DOHH2 (cell line): ENCODE measurements around the gene USP48.

Experiments
- H3F3A ChIP-seq: fragments of 200-600 bp; sonication (generic), shearing (Covaris generic); 2 replicates; pipeline ENCODE4 v1.6.0; 2016; ENCODE audit warnings: antibody characterized with exemption, mild to moderate bottlenecking; ENCODE audit not compliant: control insufficient read depth, insufficient read depth
- H3K27ac ChIP-seq: fragments of 200-600 bp; sonication (generic); 2 replicates; pipeline ENCODE4 v1.5.1; 2014; ENCODE audit warnings: low read depth, mild to moderate bottlenecking, low read length, moderate library complexity
- H3K27me3 ChIP-seq: fragments of 200-600 bp; sonication (generic); 2 replicates; pipeline ENCODE4 v1.6.1; 2014; ENCODE audit warnings: mild to moderate bottlenecking, low read length, mixed read lengths; ENCODE audit not compliant: control insufficient read depth
- H3K36me3 ChIP-seq: fragments of 200-600 bp; sonication (generic); 2 replicates; pipeline ENCODE4 v1.6.1; 2014; ENCODE audit warnings: mild to moderate bottlenecking, low read length, moderate library complexity, mixed read lengths; ENCODE audit not compliant: control insufficient read depth
- H3K4me1 ChIP-seq: fragments of 200-600 bp; sonication (generic); 2 replicates; pipeline ENCODE4 v1.6.1; 2014; ENCODE audit warnings: mild to moderate bottlenecking, low read length, mixed read lengths; ENCODE audit not compliant: control insufficient read depth
- H3K4me2 ChIP-seq: fragments of 200-600 bp; sonication (generic); 2 replicates; pipeline ENCODE4 v1.6.0; 2014; ENCODE audit warnings: mild to moderate bottlenecking, low read length, moderate library complexity
- H3K4me3 ChIP-seq: fragments of 200-600 bp; sonication (generic); 2 replicates; pipeline ENCODE4 v1.5.1; 2014; ENCODE audit warnings: mild to moderate bottlenecking, low read length, mixed read lengths
- H3K79me2 ChIP-seq: fragments of 200-600 bp; sonication (generic); 2 replicates; pipeline ENCODE4 v1.6.1; 2014; ENCODE audit warnings: mild to moderate bottlenecking, low read length, mixed read lengths; ENCODE audit not compliant: control insufficient read depth
- H3K9me2 ChIP-seq: fragments of 200-600 bp; sonication (generic); replicated peaks from 2 replicates; pipeline ENCODE4 v1.6.1; 2014; ENCODE audit warnings: mild to moderate bottlenecking, low read length, mixed read lengths; ENCODE audit not compliant: control insufficient read depth
- H3K9me3 ChIP-seq: fragments of 200-600 bp; sonication (generic); 2 replicates; pipeline ENCODE4 v1.6.1; 2014; ENCODE audit warnings: antibody characterized with exemption, low read length, mixed read lengths; ENCODE audit not compliant: control insufficient read depth, insufficient read depth
- H4K20me1 ChIP-seq: fragments of 200-600 bp; sonication (generic); 2 replicates; pipeline ENCODE4 v1.6.0; 2014; ENCODE audit warnings: low read depth, mild to moderate bottlenecking, antibody characterized with exemption, low read length, moderate library complexity; ENCODE audit not compliant: control insufficient read depth, insufficient read depth
- CTCF ChIP-seq: fragments of 200-600 bp; sonication (generic); IDR thresholded peaks from one replicate; pipeline ENCODE4 v1.5.1; 2014; ENCODE audit warnings: antibody characterized with exemption, mild to moderate bottlenecking, low read depth, low read length; ENCODE audit not compliant: poor library complexity, severe bottlenecking
- EZH2phosphoT487 ChIP-seq: fragments of 200-600 bp; sonication (generic); IDR thresholded peaks from 2 replicates; pipeline ENCODE4 v1.6.1; 2017; ENCODE audit warnings: borderline replicate concordance, mild to moderate bottlenecking, antibody characterized with exemption, low read length, moderate library complexity, mixed read lengths

USP48 gene

GRCh38 chr1:21742578-21742977 lies 40.4 kb downstream of the USP48 start:
- H3K27me3 ChIP-seq: no peaks in the 10 kb centered on the region
- H3K27ac ChIP-seq: no peak overlapping the region
- H3K9me2 ChIP-seq: no peaks in the 10 kb centered on the region
- TF ChIP-seq EZH2phosphoT487: no peak
- TF ChIP-seq CTCF: no peak
- H3K4me2 ChIP-seq: no peak overlapping the region
- H3K36me3 ChIP-seq: peaks cover 16% of the 10 kb centered on the region
- H3K4me3 ChIP-seq: no peak overlapping the region
- H3K9me3 ChIP-seq: no peaks in the 10 kb centered on the region
- H4K20me1 ChIP-seq: no peaks in the 10 kb centered on the region
- no peaks in the 10 kb centered on the region for H3K79me2 ChIP-seq
- peaks cover 3% of the 10 kb centered on the region; the same call in 1 of the 2 replicates for H3F3A ChIP-seq
- H3K4me1 ChIP-seq: no peaks in the 10 kb centered on the region

GRCh38 chr1:21741206-21741605 lies 41.7 kb downstream of the USP48 start:
- H4K20me1 ChIP-seq: no peaks in the 10 kb centered on the region
- TF ChIP-seq EZH2phosphoT487 (no peak), CTCF (no peak)
- H3K4me1 ChIP-seq: no peaks in the 10 kb centered on the region
- H3K4me3 ChIP-seq: no peak overlapping the region
- no peaks in the 10 kb centered on the region for H3K9me3 ChIP-seq
- H3F3A ChIP-seq: no peaks in the 10 kb centered on the region
- no peaks in the 10 kb centered on the region for H3K27me3 ChIP-seq
- H3K9me2 ChIP-seq: no peaks in the 10 kb centered on the region
- no peak overlapping the region for H3K27ac ChIP-seq
- H3K36me3 ChIP-seq: peaks cover 16% of the 10 kb centered on the region
- no peak overlapping the region for H3K4me2 ChIP-seq
- H3K79me2 ChIP-seq: no peaks in the 10 kb centered on the region

GRCh38 chr1:21736876-21737275 lies 46.1 kb downstream of the USP48 start:
- no peaks in the 10 kb centered on the region for H3F3A ChIP-seq
- peaks cover 32% of the 10 kb centered on the region for H3K36me3 ChIP-seq
- H3K4me1 ChIP-seq: no peaks in the 10 kb centered on the region
- no peaks in the 10 kb centered on the region for H3K9me2 ChIP-seq
- no peak overlapping the region for H3K4me2 ChIP-seq
- H3K9me3 ChIP-seq: no peaks in the 10 kb centered on the region
- no peaks in the 10 kb centered on the region for H3K27me3 ChIP-seq
- no peaks in the 10 kb centered on the region for H3K79me2 ChIP-seq
- no peak for TF ChIP-seq EZH2phosphoT487
- TF ChIP-seq CTCF: no peak
- no peak overlapping the region for H3K4me3 ChIP-seq
- H4K20me1 ChIP-seq: no peaks in the 10 kb centered on the region
- no peak overlapping the region for H3K27ac ChIP-seq

GRCh38 chr1:21736011-21736410 lies 46.9 kb downstream of the USP48 start:
- Histone ChIP-seq H3K27ac (no peak overlapping the region), H3K27me3 (no peaks in the 10 kb centered on the region), H3K4me1 (no peaks in the 10 kb centered on the region), H3K4me3 (no peak overlapping the region), H3K4me2 (no peak overlapping the region), H3K79me2 (no peaks in the 10 kb centered on the region), H4K20me1 (no peaks in the 10 kb centered on the region), H3K9me2 (no peaks in the 10 kb centered on the region), H3F3A (no peaks in the 10 kb centered on the region), H3K9me3 (no peaks in the 10 kb centered on the region), H3K36me3 (peaks cover 32% of the 10 kb centered on the region)
- TF ChIP-seq CTCF (no peak), EZH2phosphoT487 (no peak)
